Measurements from ENCODE around the gene MED16.
"Not testable (repeated sequence)": the region's sequence is repeated elsewhere in the genome, so short reads cannot be mapped to it uniquely, and the experiment has no call there.

MED16 gene

GRCh38 chr19:858868-859843, 33.8 kb downstream of the MED16 start, which contains the start of gene CFD:
TSS of gene CFD (plus strand) at chr19:859664. CDS start at chr19:859690, 26 bp downstream.
- peak within 1 kb of the TSS; percentile 88 for H3K27ac ChIP-seq
- no peak for TF ChIP-seq CTCF (IDR thresholded peaks at IDR 0.05)
- TF ChIP-seq ZFX (IDR thresholded peaks at IDR 0.05; ENCODE audit: borderline replicate concordance) = no peak

GRCh38 chr19:858284-858683, 34.7 kb downstream of the MED16 start:
- no peak overlapping the region for H3K27ac ChIP-seq
- TF ChIP-seq ZFX (IDR thresholded peaks at IDR 0.05; ENCODE audit: borderline replicate concordance) (no peak), CTCF (IDR thresholded peaks at IDR 0.05) (no peak)

- H3K27ac ChIP-seq = no peak overlapping the region
- TF ChIP-seq CTCF (IDR thresholded peaks at IDR 0.05) (no peak), ZFX (IDR thresholded peaks at IDR 0.05; ENCODE audit: borderline replicate concordance) (no peak)
These were observed 37.3 kb downstream of the MED16 start for GRCh38 chr19:855566-856120.

- no peak overlapping the region for H3K27ac ChIP-seq
- no peak for TF ChIP-seq ZFX (IDR thresholded peaks at IDR 0.05; ENCODE audit: borderline replicate concordance)
- TF ChIP-seq CTCF (IDR thresholded peaks at IDR 0.05) = no peak
These were observed 37.8 kb downstream of the MED16 start for GRCh38 chr19:855142-855541.

- H3K27ac ChIP-seq = no peak overlapping the region
- TF ChIP-seq CTCF (IDR thresholded peaks at IDR 0.05) (no peak), ZFX (IDR thresholded peaks at IDR 0.05; ENCODE audit: borderline replicate concordance) (no peak)
These were observed 38.4 kb downstream of the MED16 start for GRCh38 chr19:854549-854948.

GRCh38 chr19:853614-854220, 39.3 kb downstream of the MED16 start:
- H3K27ac ChIP-seq = not testable (repeated sequence)

GRCh38 chr19:853014-853585, 39.9 kb downstream of the MED16 start:
- TF ChIP-seq ZFX (IDR thresholded peaks at IDR 0.05; ENCODE audit: borderline replicate concordance) (no peak), CTCF (IDR thresholded peaks at IDR 0.05) (no peak)
- H3K27ac ChIP-seq = no peak overlapping the region
